HEK293 (cell line): ENCODE measurements around the gene TMPRSS4.

Experiments
- REST ChIP-seq: fragments of 450-650 bp; formaldehyde crosslinking; IDR thresholded peaks from 2 replicates; pipeline ENCODE4 v1.5.1; 2016; ENCODE audit warnings: missing biosample characterization, missing genetic modification characterization
- ZNF544 ChIP-seq: fragments of 450-650 bp; formaldehyde crosslinking; IDR thresholded peaks from 2 replicates; pipeline ENCODE4 v1.5.0; 2017; ENCODE audit warnings: missing biosample characterization, missing genetic modification characterization
- TF ChIP-seq, protein P1 (sequence below): fragments of 450-650 bp; formaldehyde crosslinking; IDR thresholded peaks from 2 replicates; pipeline ENCODE4 v1.5.1; 2016; ENCODE audit warnings: missing biosample characterization, missing genetic modification characterization

DNA sequence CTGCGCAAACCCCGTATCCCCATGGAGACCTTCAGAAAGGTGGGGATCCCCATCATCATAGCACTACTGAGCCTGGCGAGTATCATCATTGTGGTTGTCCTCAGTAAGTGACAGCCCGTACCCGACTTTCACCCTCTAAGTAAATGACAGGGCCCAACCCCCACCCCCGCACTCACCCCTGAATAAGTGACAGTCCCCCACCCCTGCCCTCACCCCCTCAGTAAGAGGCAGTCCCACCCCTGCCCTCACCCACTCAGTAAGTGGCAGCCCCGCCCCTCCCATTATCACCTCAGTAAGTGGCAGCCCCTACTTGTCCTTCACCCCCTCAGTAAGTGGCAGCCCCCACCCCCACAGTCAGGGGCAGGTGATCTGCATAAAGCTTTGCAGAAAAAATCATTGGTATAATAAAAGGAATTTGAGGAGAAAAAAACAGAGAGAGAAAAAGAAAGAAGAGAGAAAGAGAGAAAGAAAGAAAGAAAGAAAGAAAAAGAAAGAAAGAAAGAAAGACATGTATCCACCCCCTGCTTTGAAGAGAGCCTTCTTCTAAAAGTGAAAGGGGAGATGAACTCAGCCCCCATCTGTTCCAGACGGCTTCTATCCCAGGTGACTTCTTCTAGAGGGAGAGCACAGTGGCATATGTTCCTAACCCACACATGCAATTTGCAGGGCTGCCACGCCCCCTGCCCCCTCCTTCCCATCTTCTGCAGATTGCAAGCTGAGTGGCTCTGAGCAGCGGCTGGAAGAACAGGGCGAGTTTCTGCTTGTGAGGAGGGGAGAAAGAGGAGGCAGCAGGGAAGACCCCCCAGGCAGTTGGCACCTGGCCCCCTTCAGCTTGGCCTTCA lies 22.3 kb downstream of the TMPRSS4 start:
- TF ChIP-seq ZNF544 (tag by site-specific recombination) (no peak), REST (no peak)
- TF ChIP-seq, protein P1, sequence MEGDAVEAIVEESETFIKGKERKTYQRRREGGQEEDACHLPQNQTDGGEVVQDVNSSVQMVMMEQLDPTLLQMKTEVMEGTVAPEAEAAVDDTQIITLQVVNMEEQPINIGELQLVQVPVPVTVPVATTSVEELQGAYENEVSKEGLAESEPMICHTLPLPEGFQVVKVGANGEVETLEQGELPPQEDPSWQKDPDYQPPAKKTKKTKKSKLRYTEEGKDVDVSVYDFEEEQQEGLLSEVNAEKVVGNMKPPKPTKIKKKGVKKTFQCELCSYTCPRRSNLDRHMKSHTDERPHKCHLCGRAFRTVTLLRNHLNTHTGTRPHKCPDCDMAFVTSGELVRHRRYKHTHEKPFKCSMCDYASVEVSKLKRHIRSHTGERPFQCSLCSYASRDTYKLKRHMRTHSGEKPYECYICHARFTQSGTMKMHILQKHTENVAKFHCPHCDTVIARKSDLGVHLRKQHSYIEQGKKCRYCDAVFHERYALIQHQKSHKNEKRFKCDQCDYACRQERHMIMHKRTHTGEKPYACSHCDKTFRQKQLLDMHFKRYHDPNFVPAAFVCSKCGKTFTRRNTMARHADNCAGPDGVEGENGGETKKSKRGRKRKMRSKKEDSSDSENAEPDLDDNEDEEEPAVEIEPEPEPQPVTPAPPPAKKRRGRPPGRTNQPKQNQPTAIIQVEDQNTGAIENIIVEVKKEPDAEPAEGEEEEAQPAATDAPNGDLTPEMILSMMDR (tag by site-specific recombination): no peak
